ENCODE measurements around the gene KRT28. TPM values are rescaled to one million over a fixed set of nuclear protein-coding genes. Genes with fewer than 3 reads are reported as not detected.

Gene KRT28
- total RNA-seq, 1 experiment from 2014 or later: not detected

DNA sequence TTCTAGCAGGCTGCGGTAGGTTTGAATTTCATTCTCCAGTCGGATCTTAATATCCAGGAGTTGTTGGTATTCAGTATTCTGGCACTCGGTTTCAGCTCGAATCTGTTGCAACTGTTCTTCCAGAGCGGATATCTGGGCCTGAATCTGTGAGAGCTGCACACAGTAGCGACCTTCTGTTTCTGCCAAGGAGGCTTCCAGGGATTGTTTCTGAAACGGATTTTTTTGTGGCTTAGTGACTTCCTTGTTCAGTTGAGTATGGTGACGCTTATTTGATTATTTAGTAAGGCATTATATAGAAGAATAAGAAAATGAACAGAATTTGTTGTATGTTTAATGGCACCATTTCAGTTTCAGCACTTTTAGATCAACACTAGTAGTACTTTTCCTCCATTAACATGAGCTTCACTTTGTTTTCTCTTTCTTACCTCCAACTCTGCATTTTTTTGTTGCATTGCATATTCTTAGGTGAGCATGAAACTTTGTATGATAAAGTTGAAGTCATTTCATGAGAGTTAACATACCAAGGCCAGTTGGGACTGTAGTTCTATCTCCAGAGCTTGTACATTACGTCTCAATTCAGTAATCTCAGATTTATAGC lies 19.9 kb upstream of the KRT28 start:
- TSS peak; percentile 94 for BruUV-seq (replicated peaks)
- Histone ChIP-seq H3K36me3 (ENCODE audit: control insufficient read depth, insufficient read depth, low read length) (peaks cover 8% of the 10 kb centered on the region; the same call in 1 of the 2 replicates), H3K27me3 (ENCODE audit: control insufficient read depth, insufficient read depth, low read length) (no peaks in the 10 kb centered on the region), H3K9me3 (ENCODE audit: control insufficient read depth, insufficient read depth, low read depth, low read length) (no peaks in the 10 kb centered on the region), H3K4me3 (ENCODE audit: low read depth in 2 of 2, low read length in 2 of 2) (peak overlapping the region; percentile 90 to 97), H3K27ac (ENCODE audit: low read length) (peak overlapping the region; percentile 99), H3K4me1 (ENCODE audit: control insufficient read depth, insufficient read depth, low read length) (peaks cover 16% of the 10 kb centered on the region; the same call in 1 of the 2 replicates)
- in situ Hi-C loops (cut with HindIII; ENCODE audit: low pct_unique_long_range_greater_than_20kb, low sequenced_read_pairs) (no loop called here), intact Hi-C loops (cut with micrococcal nuclease; ENCODE audit: unreplicated experiment) (no loop called here)
- DNase-seq (ENCODE audit: low read depth, low spot score) (no peak), ATAC-seq (peak; percentile 55)
- no peak for TF ChIP-seq SIN3A (IDR thresholded peaks at IDR 0.05; ENCODE audit: borderline replicate concordance, insufficient read depth, low read depth, low read length)
- no peak for TF ChIP-seq TCF7L2 (IDR thresholded peaks at IDR 0.05; ENCODE audit: low read depth, low read length)
- TF ChIP-seq CTCF (IDR thresholded peaks at IDR 0.05): no peak
- no peak for TF ChIP-seq POLR2AphosphoS5 (IDR thresholded peaks at IDR 0.05; ENCODE audit: low read depth, low read length)
- TF ChIP-seq, protein P1, sequence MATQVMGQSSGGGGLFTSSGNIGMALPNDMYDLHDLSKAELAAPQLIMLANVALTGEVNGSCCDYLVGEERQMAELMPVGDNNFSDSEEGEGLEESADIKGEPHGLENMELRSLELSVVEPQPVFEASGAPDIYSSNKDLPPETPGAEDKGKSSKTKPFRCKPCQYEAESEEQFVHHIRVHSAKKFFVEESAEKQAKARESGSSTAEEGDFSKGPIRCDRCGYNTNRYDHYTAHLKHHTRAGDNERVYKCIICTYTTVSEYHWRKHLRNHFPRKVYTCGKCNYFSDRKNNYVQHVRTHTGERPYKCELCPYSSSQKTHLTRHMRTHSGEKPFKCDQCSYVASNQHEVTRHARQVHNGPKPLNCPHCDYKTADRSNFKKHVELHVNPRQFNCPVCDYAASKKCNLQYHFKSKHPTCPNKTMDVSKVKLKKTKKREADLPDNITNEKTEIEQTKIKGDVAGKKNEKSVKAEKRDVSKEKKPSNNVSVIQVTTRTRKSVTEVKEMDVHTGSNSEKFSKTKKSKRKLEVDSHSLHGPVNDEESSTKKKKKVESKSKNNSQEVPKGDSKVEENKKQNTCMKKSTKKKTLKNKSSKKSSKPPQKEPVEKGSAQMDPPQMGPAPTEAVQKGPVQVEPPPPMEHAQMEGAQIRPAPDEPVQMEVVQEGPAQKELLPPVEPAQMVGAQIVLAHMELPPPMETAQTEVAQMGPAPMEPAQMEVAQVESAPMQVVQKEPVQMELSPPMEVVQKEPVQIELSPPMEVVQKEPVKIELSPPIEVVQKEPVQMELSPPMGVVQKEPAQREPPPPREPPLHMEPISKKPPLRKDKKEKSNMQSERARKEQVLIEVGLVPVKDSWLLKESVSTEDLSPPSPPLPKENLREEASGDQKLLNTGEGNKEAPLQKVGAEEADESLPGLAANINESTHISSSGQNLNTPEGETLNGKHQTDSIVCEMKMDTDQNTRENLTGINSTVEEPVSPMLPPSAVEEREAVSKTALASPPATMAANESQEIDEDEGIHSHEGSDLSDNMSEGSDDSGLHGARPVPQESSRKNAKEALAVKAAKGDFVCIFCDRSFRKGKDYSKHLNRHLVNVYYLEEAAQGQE (IDR thresholded peaks at IDR 0.05; ENCODE audit: insufficient read depth in 1 of 2, low read depth in 2 of 2, low read length in 1 of 2): no peak
- ChIA-PET CTCF (interaction anchor here (0.5 to 0.8 kb wide), 2 partner anchors 874 to 907 kb away, joined by 4 read pairs; no protein-coding TSS in a partner anchor), POLR2A (interaction anchor here (0.6 to 1.1 kb wide), 4 partner anchors 10 to 720 kb away, joined by 3 to 6 read pairs (median 4); no protein-coding TSS in a partner anchor)

DNA sequence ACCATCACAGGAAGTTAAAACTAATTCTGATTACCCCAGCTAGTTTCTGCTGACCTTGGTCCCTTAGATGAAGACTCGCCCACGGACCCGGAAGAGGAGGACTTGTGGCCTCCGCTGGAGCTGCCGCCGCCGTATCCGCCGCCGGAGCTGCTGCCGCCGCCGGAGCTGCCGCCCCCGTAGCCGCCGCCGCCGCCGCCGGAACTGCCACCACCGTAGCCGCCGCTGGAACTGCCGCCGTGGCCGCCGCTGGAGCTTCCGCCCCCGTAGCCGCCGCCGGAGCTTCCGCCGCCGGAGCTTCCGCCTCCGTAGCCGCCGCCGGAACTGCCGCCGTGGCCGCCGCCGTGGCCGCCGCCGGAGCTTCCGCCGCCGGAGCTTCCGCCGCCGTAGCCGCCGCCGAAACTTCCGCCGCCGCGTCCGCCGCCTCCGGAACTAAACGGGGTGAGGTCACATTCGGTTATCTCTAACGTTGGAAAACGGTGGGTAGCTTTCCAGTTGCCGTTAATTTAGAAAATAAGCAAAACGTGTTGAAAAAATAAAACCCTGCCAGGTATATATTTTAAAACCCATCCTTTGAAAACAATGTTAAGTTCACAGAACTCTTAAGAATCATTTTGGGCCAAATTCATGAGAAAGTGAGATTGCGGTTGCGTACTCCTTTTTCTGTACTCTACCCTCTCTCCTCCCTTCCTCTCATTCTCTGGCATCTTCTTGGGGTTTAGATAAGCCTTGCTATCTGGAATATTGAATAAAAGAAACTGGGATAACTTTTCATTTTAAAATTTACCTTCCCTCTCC lies 19.2 kb upstream of the KRT28 start:
- H3K27me3 ChIP-seq (ENCODE audit: control insufficient read depth, insufficient read depth, low read length): no peaks in the 10 kb centered on the region
- TF ChIP-seq, protein P1 (IDR thresholded peaks at IDR 0.05; ENCODE audit: insufficient read depth in 1 of 2, low read depth in 2 of 2, low read length in 1 of 2): no peak
- TF ChIP-seq POLR2AphosphoS5 (IDR thresholded peaks at IDR 0.05; ENCODE audit: low read depth, low read length) (peak; percentile 93), TCF7L2 (IDR thresholded peaks at IDR 0.05; ENCODE audit: low read depth, low read length) (no peak), CTCF (IDR thresholded peaks at IDR 0.05) (no peak), SIN3A (IDR thresholded peaks at IDR 0.05; ENCODE audit: borderline replicate concordance, insufficient read depth, low read depth, low read length) (no peak)
- H3K4me3 ChIP-seq (ENCODE audit: low read depth in 2 of 2, low read length in 2 of 2): peak overlapping the region; percentile 90 to 97
- intact Hi-C loops (cut with micrococcal nuclease; ENCODE audit: unreplicated experiment) (no loop called here), in situ Hi-C loops (cut with HindIII; ENCODE audit: low pct_unique_long_range_greater_than_20kb, low sequenced_read_pairs) (no loop called here)
- H3K4me1 ChIP-seq (ENCODE audit: control insufficient read depth, insufficient read depth, low read length): peaks cover 16% of the 10 kb centered on the region; the same call in 1 of the 2 replicates
- ChIA-PET CTCF (interaction anchor here (0.5 to 0.8 kb wide), 5 partner anchors 45 to 908 kb away, joined by 3 to 7 read pairs (median 4); no protein-coding TSS in a partner anchor), POLR2A (interaction anchor here (0.6 to 1.1 kb wide), 9 partner anchors 9 to 721 kb away, joined by 3 to 7 read pairs (median 5); no protein-coding TSS in a partner anchor)
- DNase-seq (ENCODE audit: low read depth, low spot score) (no peak), ATAC-seq (peak; percentile 97)
- BruUV-seq (replicated peaks): no TSS peak
- H3K36me3 ChIP-seq (ENCODE audit: control insufficient read depth, insufficient read depth, low read length): peaks cover 8% of the 10 kb centered on the region; the same call in 1 of the 2 replicates
- peak overlapping the region; percentile 99 for H3K27ac ChIP-seq (ENCODE audit: low read length)
- H3K9me3 ChIP-seq (ENCODE audit: control insufficient read depth, insufficient read depth, low read depth, low read length): no peaks in the 10 kb centered on the region

Measured in Panc1 (cell line).